HepG2 (cell line): Measurements from ENCODE around the gene FRMD4A. TPM values are rescaled to one million over a fixed set of nuclear protein-coding genes. Genes with fewer than 3 reads are reported as not detected.

Source experiments
- ATAC-seq: fragments of 200-7000 bp; cut with Tn5 transposase; 3 replicates; pipeline ENCODE4 v1.9.1; 2020; ENCODE audit warnings: mild to moderate bottlenecking, moderate library complexity
- BruUV-seq: library from RNA; stranded (reverse); fragments of 400-500 nt; replicated peaks from 2 replicates; lab custom pipeline; 2021; lab: Mats Ljungman, UMichigan
- CTCF ChIA-PET: fragments of 300-600 bp; formaldehyde crosslinking; extraction: SDS; loops from one replicate; lab custom pipeline; 2021; ENCODE audit warnings: low total read pairs, inconsistent platforms, low intra/inter-chr PET ratio; lab: Yijun Ruan, JAX
- POLR2A ChIA-PET: fragments of 350-600 bp; sonication (Branson Sonifier 250); formaldehyde crosslinking; loops from one replicate; lab custom pipeline; 2020; ENCODE audit warnings: antibody characterized with exemption, inconsistent platforms; lab: Yijun Ruan, JAX
- DNase-seq: peaks from one replicate; pipeline ENCODE4 v3.0.0-alpha.2; 2015; ENCODE audit warnings: low spot score
- FAIRE-seq: peaks from 3 replicates; lab custom pipeline; 2011; peaks lifted over from hg19 to GRCh38; lab: Jason Lieb, UNC
- H2AFZ ChIP-seq: one replicate; pipeline ENCODE4 v1.6.1; 2011; ENCODE audit warnings: low read length, inconsistent platforms
- H3K27ac ChIP-seq: fragments of 300-600 bp; 3 replicates; pipeline ENCODE4 v1.8.0; 2011; ENCODE audit warnings: mixed run types, mild to moderate bottlenecking, mixed read lengths, low read length, inconsistent platforms; ENCODE audit not compliant: insufficient read depth; ENCODE audit errors: extremely low read length
- H3K27me3 ChIP-seq, 2 experiments: fragments of 200-600 bp in 1 of 2; 2 replicates in 1 of 2; 3 replicates in 1 of 2; pipeline versions ENCODE4 v1.6.0 to v1.8.0; 2011; ENCODE audit warnings: low read length in 2 of 2, mild to moderate bottlenecking in 2 of 2, moderate library complexity in 2 of 2, inconsistent platforms in 1 of 2; ENCODE audit not compliant: insufficient read depth in 2 of 2, control insufficient read depth in 1 of 2
- H3K36me3 ChIP-seq, 2 experiments: fragments of 200-600 bp in 1 of 2; replicated peaks in 1 of 2; 2 replicates in 1 of 2; 3 replicates in 1 of 2; pipeline versions ENCODE4 v1.5.1 to v1.8.0; 2011; ENCODE audit warnings: low read length in 2 of 2, inconsistent platforms in 1 of 2; ENCODE audit not compliant: insufficient read depth in 2 of 2, control insufficient read depth in 1 of 2
- H3K4me1 ChIP-seq: 2 replicates; pipeline ENCODE4 v1.5.1; 2012; ENCODE audit warnings: low read length, inconsistent platforms; ENCODE audit not compliant: insufficient read depth
- H3K4me2 ChIP-seq: 2 replicates; pipeline ENCODE4 v1.6.0; 2011; ENCODE audit warnings: low read depth, low read length, inconsistent platforms
- H3K4me3 ChIP-seq, 3 experiments: fragments of 200-600 bp in 1 of 3; sonication (generic), shearing (Covaris generic) in 1 of 3; replicated peaks in 1 of 3; 2 replicates each; pipeline ENCODE4 v1.5.1; 2011 to 2016; ENCODE audit warnings: low read length in 3 of 3, inconsistent platforms in 2 of 3, low read depth in 2 of 3, mild to moderate bottlenecking in 2 of 3, control low read depth in 1 of 3, mixed read lengths in 1 of 3; ENCODE audit not compliant: insufficient read depth in 1 of 3
- H3K79me2 ChIP-seq: one replicate; pipeline ENCODE4 v1.6.1; 2011; ENCODE audit warnings: low read length, inconsistent platforms; ENCODE audit not compliant: insufficient read depth
- H3K9ac ChIP-seq: 2 replicates; pipeline ENCODE4 v1.6.0; 2011; ENCODE audit warnings: mild to moderate bottlenecking, low read depth, low read length, inconsistent platforms; ENCODE audit not compliant: insufficient read depth
- H3K9me3 ChIP-seq: 2 replicates; pipeline ENCODE4 v1.5.1; 2012; ENCODE audit warnings: mild to moderate bottlenecking, low read length
- H4K20me1 ChIP-seq: 2 replicates; pipeline ENCODE4 v1.6.0; 2011; ENCODE audit warnings: inconsistent platforms, mild to moderate bottlenecking, low read length, moderate library complexity; ENCODE audit not compliant: insufficient read depth
- CCDC6 ChIP-seq: sonication (generic); formaldehyde crosslinking; IDR thresholded peaks from 2 replicates; pipeline ENCODE4 v1.8.1; 2022; ENCODE audit warnings: mild to moderate bottlenecking, missing genetic modification reagents, moderate library complexity
- CREB3 ChIP-seq: sonication (generic); formaldehyde crosslinking; IDR thresholded peaks from 2 replicates; pipeline ENCODE4 v1.5.0; 2020; ENCODE audit warnings: missing genetic modification reagents
- HBP1 ChIP-seq: IDR thresholded peaks from 2 replicates; pipeline ENCODE4 v1.6.1; 2016; ENCODE audit warnings: low read depth, control low read depth
- NFIC ChIP-seq: IDR thresholded peaks from 2 replicates; pipeline ENCODE4 v1.6.1; 2012; ENCODE audit warnings: mild to moderate bottlenecking, low read length, inconsistent platforms
- PAWR ChIP-seq: sonication (generic); formaldehyde crosslinking; IDR thresholded peaks from 2 replicates; pipeline ENCODE4 v1.4.0; 2020; ENCODE audit warnings: missing genetic modification reagents, mild to moderate bottlenecking, borderline replicate concordance
- SETDB1 ChIP-seq: sonication (generic); formaldehyde crosslinking; IDR thresholded peaks from 2 replicates; pipeline ENCODE4 v1.5.1; 2020; ENCODE audit warnings: missing genetic modification reagents, mild to moderate bottlenecking, borderline replicate concordance
- SMARCC2 ChIP-seq: fragments of 450-650 bp; IDR thresholded peaks from 2 replicates; pipeline ENCODE4 v1.6.1; 2017; ENCODE audit warnings: antibody characterized with exemption, mild to moderate bottlenecking
- TFDP2 ChIP-seq: sonication (generic); formaldehyde crosslinking; IDR thresholded peaks from 2 replicates; pipeline ENCODE4 v1.4.0; 2020; ENCODE audit warnings: missing genetic modification reagents
- TGIF2 ChIP-seq: IDR thresholded peaks from 2 replicates; pipeline ENCODE4 v1.6.1; 2016; ENCODE audit warnings: control low read depth, missing compliant biosample characterization
- ZBTB43 ChIP-seq: sonication (generic); formaldehyde crosslinking; conservative IDR thresholded peaks from 2 replicates; pipeline ENCODE4 v1.4.0; 2020; ENCODE audit warnings: missing genetic modification reagents
- ZNF331 ChIP-seq: sonication (generic); formaldehyde crosslinking; IDR thresholded peaks from 2 replicates; pipeline ENCODE4 v1.4.0; 2020; ENCODE audit warnings: missing genetic modification reagents
- ZNF841 ChIP-seq: sonication (generic); formaldehyde crosslinking; IDR thresholded peaks from 2 replicates; pipeline ENCODE4 v1.8.1; 2023; ENCODE audit warnings: missing genetic modification reagents, borderline replicate concordance
- WGBS: methylation state at CpG from one replicate; pipeline ENCODE4 v1.1.6; 2017; ENCODE audit warnings: low lambda C conversion rate; 5-methylcytosine and 5-hydroxymethylcytosine counted together
- in situ Hi-C: cut with HindIII; loops from 2 replicates; pipeline ENCODE4 v1.10.0; 2017; ENCODE audit warnings: low pct_unique_long_range_greater_than_20kb; ENCODE audit not compliant: extremely low pct_ligation_motif_present
- intact Hi-C: fragments of 100-400 bp; cut with micrococcal nuclease; formaldehyde crosslinking; loops from one replicate; pipeline ENCODE4 v1.10.0; 2022; ENCODE audit not compliant: unreplicated experiment
- polyA plus RNA-seq, 8 experiments: library from polyadenylated mRNA; depleted of rRNA in 3 of 8; stranded (reverse) in 7 of 8; unstranded in 1 of 8; fragments of >200 nt; fragmentation: Illumina TruSeq in 4 of 8; extraction: Trizol in 4 of 8; gene quantifications; 2 replicates each; pipeline versions ENCODE4 v1.2.1 to v1.2.3, GENCODE V29; 2011 to 2016; ENCODE audit warnings: low read depth in 4 of 8, missing spikeins in 1 of 8, mixed read lengths in 1 of 8; ENCODE audit not compliant: insufficient read depth in 1 of 8
- total RNA-seq, 5 experiments: library from RNA; depleted of rRNA; stranded (reverse); fragments of >200 nt; fragmentation: Illumina TruSeq; extraction: Trizol; gene quantifications; 2 replicates each; pipeline ENCODE4 v1.2.3, GENCODE V29; 2016; ENCODE audit warnings: low read depth in 1 of 5

Gene FRMD4A
- total and polyA plus RNA-seq, 2 of the 13 experiments (the other 11 are each of a cell fraction or from before 2014, with no cell fraction given) = 0.09 to 0.26 TPM

- FAIRE-seq (no peak), DNase-seq (no peak), ATAC-seq (no peak)
- no peaks in the 10 kb centered on the region for H3K9me3 ChIP-seq
- ChIA-PET POLR2A (no interaction called here), CTCF (no interaction called here)
- H3K4me1 ChIP-seq = no peaks in the 10 kb centered on the region
- 100% methylated on average over 1 of the region's 1 CpG for WGBS
- no peaks in the 10 kb centered on the region; a peak in 2 of 5 replicates for H3K36me3 ChIP-seq
- in situ Hi-C loops (no loop called here), intact Hi-C loops (no loop called here)
- BruUV-seq = no TSS peak
- no peaks in the 10 kb centered on the region for H4K20me1 ChIP-seq
- H3K4me3 ChIP-seq = no peak overlapping the region
- H2AFZ ChIP-seq = no peak overlapping the region
- no peaks in the 10 kb centered on the region for H3K27me3 ChIP-seq
- H3K4me2 ChIP-seq = no peak overlapping the region
- no peaks in the 10 kb centered on the region for H3K79me2 ChIP-seq
- H3K9ac ChIP-seq = no peak overlapping the region
- H3K27ac ChIP-seq = no peak overlapping the region
- no peak for TF ChIP-seq ZNF841 (CRISPR knock-in tag)
- TF ChIP-seq ZBTB43 (CRISPR knock-in tag) = no peak
- no peak for TF ChIP-seq TGIF2 (CRISPR knock-in tag)
- no peak for TF ChIP-seq ZNF331 (CRISPR knock-in tag)
- TF ChIP-seq PAWR (CRISPR knock-in tag) = no peak
- TF ChIP-seq SETDB1 (CRISPR knock-in tag) = no peak
- no peak for TF ChIP-seq HBP1 (CRISPR knock-in tag)
- no peak for TF ChIP-seq CREB3
- TF ChIP-seq SMARCC2 = no peak
- TF ChIP-seq TFDP2 (CRISPR knock-in tag) = no peak
- no peak for TF ChIP-seq CCDC6 (CRISPR knock-in tag)
- TF ChIP-seq NFIC = no peak
Observed at GRCh38 chr10:13624630-13625029, 706.1 kb downstream of the FRMD4A start.
